Prostate gland (tissue), 2 donors: Measurements from ENCODE around the gene TP53BP1. TPM values are rescaled to one million over a fixed set of nuclear protein-coding genes. Genes with fewer than 3 reads are reported as not detected.

ENCODE experiments used
- DNase-seq: peaks from one replicate; pipeline ENCODE4 v3.0.0-alpha.2; 2019; ENCODE audit warnings: low spot score
- H3K27ac ChIP-seq, 2 donors: fragments of 200-600 bp; sonication (generic); 2 replicates each; pipeline ENCODE4 v1.5.1; 2017 to 2019
- H3K27me3 ChIP-seq: fragments of 200-600 bp; sonication (generic); replicated peaks from 2 replicates; pipeline ENCODE4 v1.5.1; 2019; ENCODE audit not compliant: insufficient read depth
- H3K36me3 ChIP-seq, 2 donors: fragments of 200-600 bp; sonication (generic); 1 replicate in 1 of 2; 2 replicates in 1 of 2; pipeline versions ENCODE4 v1.5.1 to v1.8.1; 2017 to 2019
- H3K4me1 ChIP-seq: fragments of 200-600 bp; sonication (generic); replicated peaks from 2 replicates; pipeline ENCODE4 v1.5.1; 2019
- H3K4me3 ChIP-seq, 2 donors: fragments of 200-600 bp; sonication (generic); 2 replicates each; pipeline ENCODE4 v1.5.1; 2017 to 2019
- H3K9me3 ChIP-seq: fragments of 200-600 bp; sonication (generic); 2 replicates; pipeline ENCODE4 v1.5.1; 2017
- POLR2A ChIP-seq: fragments of 450-650 bp; IDR thresholded peaks from one replicate; pipeline ENCODE4 v1.6.1; 2016; ENCODE audit warnings: antibody characterized with exemption, mild to moderate bottlenecking
- POLR2AphosphoS5 ChIP-seq: sonication (generic); formaldehyde crosslinking; IDR thresholded peaks from one replicate; pipeline ENCODE4 v1.6.1; 2017; ENCODE audit warnings: antibody characterized with exemption
- WGBS: methylation state at CpG from one replicate; pipeline ENCODE4 v1.1.5; 2018; 5-methylcytosine and 5-hydroxymethylcytosine counted together
- intact Hi-C: fragments of 100-400 bp; cut with DNase I; formaldehyde crosslinking; loops from one replicate; pipeline ENCODE4 v1.14.2; 2022
- total RNA-seq, 2 donors: library from RNA; depleted of rRNA; stranded (reverse); fragments of >200 nt; gene quantifications; one replicate each; pipeline ENCODE4 v1.1.0, GENCODE V29; 2016
- TF ChIP-seq, protein P1 (sequence below), 4 experiments: fragments of 200-600 bp in 2 of 4; fragments of 450-650 bp in 2 of 4; sonication (generic) in 2 of 4; IDR thresholded peaks; 1 replicate in 3 of 4; 2 replicates in 1 of 4; pipeline ENCODE4 v1.5.1; 2016 to 2019; ENCODE audit warnings: antibody characterized with exemption in 4 of 4, mild to moderate bottlenecking in 2 of 4, moderate library complexity in 2 of 4

Gene TP53BP1
- total RNA-seq, 2 donors from 2014 or later, result 36.3 to 73.6 TPM

DNA sequence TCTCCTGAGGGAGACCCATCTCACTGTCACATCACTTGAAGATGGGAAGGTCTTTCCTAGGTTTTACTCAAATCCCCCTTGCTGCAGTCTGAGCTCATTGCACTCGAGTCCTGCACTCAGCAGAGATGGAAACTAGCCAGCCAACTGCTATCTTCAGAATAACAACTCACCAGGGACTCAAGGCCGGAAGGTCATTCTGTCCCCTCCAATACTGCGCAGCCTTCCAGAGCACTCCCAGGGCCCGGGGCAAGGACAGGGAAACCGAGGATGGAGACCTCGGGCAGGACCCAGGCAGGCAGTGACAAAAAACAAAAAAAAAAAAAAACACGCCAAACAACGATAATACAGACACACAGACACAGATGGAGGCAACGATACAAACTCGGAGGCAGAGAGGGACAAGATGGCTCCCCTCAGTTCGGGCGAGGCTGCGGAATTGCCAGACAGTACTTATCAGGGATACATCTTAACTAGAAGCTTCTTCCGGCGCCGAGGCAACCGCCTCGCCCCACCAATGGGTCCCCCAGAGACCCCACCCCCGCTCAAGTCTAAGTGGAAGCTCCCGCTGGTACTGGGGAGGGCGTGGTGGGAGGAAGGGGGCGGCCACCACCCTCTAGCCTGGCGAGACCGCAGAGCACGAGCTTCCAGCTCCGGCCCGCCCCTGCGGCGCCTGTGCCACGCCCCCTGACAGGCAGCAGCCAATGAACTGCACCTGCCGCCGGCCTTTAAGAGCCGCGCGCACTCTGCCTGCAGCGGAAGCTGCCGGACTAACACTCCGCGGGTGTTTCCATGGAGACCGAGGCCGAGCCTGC, 17.4 kb upstream of the TP53BP1 start:
- TF ChIP-seq POLR2AphosphoS5 (peak; percentile 91), POLR2A (peak; percentile 64)
- TF ChIP-seq, protein P1, sequence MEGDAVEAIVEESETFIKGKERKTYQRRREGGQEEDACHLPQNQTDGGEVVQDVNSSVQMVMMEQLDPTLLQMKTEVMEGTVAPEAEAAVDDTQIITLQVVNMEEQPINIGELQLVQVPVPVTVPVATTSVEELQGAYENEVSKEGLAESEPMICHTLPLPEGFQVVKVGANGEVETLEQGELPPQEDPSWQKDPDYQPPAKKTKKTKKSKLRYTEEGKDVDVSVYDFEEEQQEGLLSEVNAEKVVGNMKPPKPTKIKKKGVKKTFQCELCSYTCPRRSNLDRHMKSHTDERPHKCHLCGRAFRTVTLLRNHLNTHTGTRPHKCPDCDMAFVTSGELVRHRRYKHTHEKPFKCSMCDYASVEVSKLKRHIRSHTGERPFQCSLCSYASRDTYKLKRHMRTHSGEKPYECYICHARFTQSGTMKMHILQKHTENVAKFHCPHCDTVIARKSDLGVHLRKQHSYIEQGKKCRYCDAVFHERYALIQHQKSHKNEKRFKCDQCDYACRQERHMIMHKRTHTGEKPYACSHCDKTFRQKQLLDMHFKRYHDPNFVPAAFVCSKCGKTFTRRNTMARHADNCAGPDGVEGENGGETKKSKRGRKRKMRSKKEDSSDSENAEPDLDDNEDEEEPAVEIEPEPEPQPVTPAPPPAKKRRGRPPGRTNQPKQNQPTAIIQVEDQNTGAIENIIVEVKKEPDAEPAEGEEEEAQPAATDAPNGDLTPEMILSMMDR (IDR thresholded peaks at IDR 0.05), result peak in 2 of 4 experiments; percentile 43 to 44
- Histone ChIP-seq H3K27ac (peak overlapping the region; percentile 70 to 83), H3K27me3 (no peaks in the 10 kb centered on the region), H3K4me3 (peak overlapping the region; percentile 51 to 52), H3K36me3 (no peaks in the 10 kb centered on the region), H3K9me3 (no peaks in the 10 kb centered on the region), H3K4me1 (no peaks in the 10 kb centered on the region)
- intact Hi-C loops, result loop anchor here (1.0 to 5.0 kb wide), 2 partner anchors 17 to 68 kb away; partner anchors contain the start of gene TP53BP1
- peak; percentile 97 for DNase-seq
- WGBS, result under 1% methylated on average over 31 of the region's 41 CpGs

DNA sequence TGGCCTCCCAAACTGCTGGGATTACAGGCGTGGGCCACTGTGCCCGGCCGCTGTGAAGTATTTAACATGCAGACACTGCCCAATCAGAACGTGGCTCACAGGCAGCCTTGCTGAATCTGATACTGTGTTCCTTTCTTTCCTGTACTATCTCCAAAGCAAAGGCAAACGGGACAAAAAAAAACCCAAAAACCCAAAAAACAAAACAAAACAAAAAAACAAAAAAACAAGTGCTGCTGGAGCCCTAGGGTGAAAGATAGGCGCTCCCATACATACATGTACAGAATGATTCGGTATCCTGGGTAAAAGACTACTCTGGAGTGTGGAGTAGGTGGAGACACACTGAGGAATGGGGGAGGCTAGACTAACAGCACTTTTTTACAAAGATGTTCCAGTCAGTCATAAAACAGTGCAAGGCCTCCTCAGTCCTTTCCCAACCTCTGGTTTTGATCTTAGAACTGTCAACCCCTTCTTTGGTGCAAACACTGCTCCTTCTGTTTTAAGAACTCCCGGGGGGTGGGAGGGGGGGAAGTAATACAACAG, 16.8 kb upstream of the TP53BP1 start:
- Histone ChIP-seq H3K9me3 (no peaks in the 10 kb centered on the region), H3K4me3 (peak overlapping the region; percentile 51 to 52), H3K4me1 (no peaks in the 10 kb centered on the region), H3K27ac (peak overlapping the region; percentile 70 to 83), H3K27me3 (no peaks in the 10 kb centered on the region), H3K36me3 (no peaks in the 10 kb centered on the region)
- WGBS, result 22% methylated on average over 8 of the region's 8 CpGs
- intact Hi-C loops, result loop anchor here (1.0 to 5.0 kb wide), 2 partner anchors 16 to 67 kb away; partner anchors contain the start of gene TP53BP1
- no peak for DNase-seq
- TF ChIP-seq, protein P1 (IDR thresholded peaks at IDR 0.05), result no peak
- TF ChIP-seq POLR2AphosphoS5, result no peak
- no peak for TF ChIP-seq POLR2A

- Histone ChIP-seq H3K27ac (peak overlapping the region; percentile 70 to 83), H3K36me3 (no peaks in the 10 kb centered on the region), H3K27me3 (no peaks in the 10 kb centered on the region), H3K4me1 (no peaks in the 10 kb centered on the region), H3K4me3 (no peak overlapping the region), H3K9me3 (no peaks in the 10 kb centered on the region)
- 62% methylated on average over 9 of the region's 9 CpGs for WGBS
- intact Hi-C loops, result no loop called here
- DNase-seq, result no peak
- no peak for TF ChIP-seq POLR2AphosphoS5
- TF ChIP-seq, protein P1 (IDR thresholded peaks at IDR 0.05), result no peak
- TF ChIP-seq POLR2A, result no peak
Observed at GRCh38 chr15:43508991-43509659, 16.2 kb upstream of the TP53BP1 start.

- no peaks in the 10 kb centered on the region for H3K9me3 ChIP-seq
- DNase-seq, result no peak
- H3K27ac ChIP-seq, result no peak overlapping the region
- H3K4me1 ChIP-seq, result no peaks in the 10 kb centered on the region
- H3K27me3 ChIP-seq, result no peaks in the 10 kb centered on the region
- intact Hi-C loops, result no loop called here
- no peak overlapping the region for H3K4me3 ChIP-seq
- H3K36me3 ChIP-seq, result no peaks in the 10 kb centered on the region
- TF ChIP-seq POLR2A (no peak), POLR2AphosphoS5 (no peak)
- TF ChIP-seq, protein P1 (IDR thresholded peaks at IDR 0.05), result no peak
- WGBS, result 87% methylated on average over 1 of the region's 1 CpG
Observed at GRCh38 chr15:43508421-43508820, 15.5 kb upstream of the TP53BP1 start.
